Measurements from ENCODE around the gene MYO5B.

DNA sequence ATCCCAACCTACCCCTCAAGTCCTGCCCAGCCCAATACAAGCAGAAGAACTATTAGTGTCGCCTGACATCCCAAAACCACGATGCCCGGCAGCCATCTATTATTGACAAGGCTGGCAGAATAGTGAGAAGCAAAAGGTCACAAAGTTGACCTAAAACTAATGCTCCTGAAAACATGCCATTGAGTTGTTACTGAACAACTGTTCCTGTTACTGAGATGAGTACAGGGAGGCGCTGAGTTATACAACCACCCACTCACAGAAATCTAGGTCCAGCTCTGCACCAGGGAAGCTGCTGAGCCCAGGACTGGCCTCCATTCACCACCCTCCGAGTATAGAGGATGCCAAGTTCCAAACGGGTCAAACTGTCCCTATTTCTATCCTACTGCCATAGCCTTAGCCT, 201.6 kb downstream of the MYO5B start:
- no peak for TF ChIP-seq CTCF (IDR thresholded peaks at IDR 0.05; ENCODE audit: low read depth, low read length, poor library complexity, severe bottlenecking)
- no peak for TF ChIP-seq EZH2phosphoT487 (IDR thresholded peaks at IDR 0.05; ENCODE audit: borderline replicate concordance, low read length)

Data from DOHH2 (cell line).